Astrocyte (in vitro differentiated cells and primary cell): ENCODE results near the gene PDE11A. TPM values are rescaled to one million over a fixed set of nuclear protein-coding genes. Genes with fewer than 3 reads are reported as not detected.

Source experiments
- DNase-seq: peaks from one replicate; pipeline ENCODE4 v3.0.0-alpha.2; 2010; ENCODE audit warnings: low read depth
- FAIRE-seq: peaks from 2 replicates; lab custom pipeline; 2011; peaks lifted over from hg19 to GRCh38; lab: Jason Lieb, UNC
- H2AFZ ChIP-seq: 2 replicates; pipeline ENCODE4 v1.6.0; 2012; ENCODE audit warnings: low read depth, low read length, inconsistent platforms
- H3K27ac ChIP-seq: 2 replicates; pipeline ENCODE4 v1.5.1; 2011; ENCODE audit warnings: low read depth, low read length, inconsistent platforms
- H3K27me3 ChIP-seq: 2 replicates; pipeline ENCODE4 v1.6.0; 2011; ENCODE audit warnings: low read length, inconsistent platforms; ENCODE audit not compliant: insufficient read depth
- H3K36me3 ChIP-seq: 2 replicates; pipeline ENCODE4 v1.5.1; 2011; ENCODE audit warnings: low read length, inconsistent platforms; ENCODE audit not compliant: insufficient read depth
- H3K4me1 ChIP-seq: 2 replicates; pipeline ENCODE4 v1.5.1; 2011; ENCODE audit warnings: low read length, inconsistent platforms; ENCODE audit not compliant: insufficient read depth
- H3K4me2 ChIP-seq: 2 replicates; pipeline ENCODE4 v1.6.0; 2012; ENCODE audit warnings: low read length, inconsistent platforms
- H3K4me3 ChIP-seq: 2 replicates; pipeline ENCODE4 v1.5.1; 2011; ENCODE audit warnings: low read depth, mild to moderate bottlenecking, low read length, inconsistent platforms; ENCODE audit not compliant: insufficient read depth
- H3K79me2 ChIP-seq: 2 replicates; pipeline ENCODE4 v1.6.0; 2012; ENCODE audit warnings: mild to moderate bottlenecking, low read length, inconsistent platforms; ENCODE audit not compliant: insufficient read depth
- H3K9ac ChIP-seq: 2 replicates; pipeline ENCODE4 v1.6.0; 2012; ENCODE audit warnings: mild to moderate bottlenecking, low read length, inconsistent platforms
- H3K9me3 ChIP-seq: 2 replicates; pipeline ENCODE4 v1.5.1; 2012; ENCODE audit warnings: low read depth, mild to moderate bottlenecking, low read length, inconsistent platforms; ENCODE audit not compliant: insufficient read depth
- H4K20me1 ChIP-seq: 2 replicates; pipeline ENCODE4 v1.6.0; 2012; ENCODE audit warnings: low read length, inconsistent platforms; ENCODE audit not compliant: insufficient read depth
- H3K27ac Mint-ChIP-seq: one replicate; pipeline ENCODE4 v1.8.0; 2021; ENCODE audit warnings: mild to moderate bottlenecking, mixed read lengths; ENCODE audit not compliant: unreplicated experiment
- H3K27me3 Mint-ChIP-seq: one replicate; pipeline ENCODE4 v1.8.0; 2021; ENCODE audit warnings: low read depth, mixed read lengths; ENCODE audit not compliant: unreplicated experiment
- H3K36me3 Mint-ChIP-seq: one replicate; pipeline ENCODE4 v1.8.0; 2021; ENCODE audit warnings: low read depth, mixed read lengths; ENCODE audit not compliant: unreplicated experiment
- H3K4me1 Mint-ChIP-seq: one replicate; pipeline ENCODE4 v1.8.0; 2021; ENCODE audit warnings: low read depth, mixed read lengths; ENCODE audit not compliant: unreplicated experiment
- H3K4me3 Mint-ChIP-seq: one replicate; pipeline ENCODE4 v1.8.0; 2021; ENCODE audit warnings: mild to moderate bottlenecking, moderate library complexity, mixed read lengths; ENCODE audit not compliant: unreplicated experiment
- H3K9me3 Mint-ChIP-seq: one replicate; pipeline ENCODE4 v1.8.0; 2021; ENCODE audit warnings: mild to moderate bottlenecking, mixed read lengths; ENCODE audit not compliant: unreplicated experiment
- EZH2 ChIP-seq: IDR thresholded peaks from 2 replicates; pipeline ENCODE4 v1.6.1; 2012; ENCODE audit warnings: mild to moderate bottlenecking, low read length, inconsistent platforms; ENCODE audit not compliant: insufficient read depth
- total RNA-seq: library from RNA; stranded (reverse); gene quantifications from 2 replicates; pipeline ENCODE4 v1.2.1, GENCODE V29; 2021
- TF ChIP-seq, protein P1 (sequence below): IDR thresholded peaks from 2 replicates; pipeline ENCODE4 v1.5.1; 2011; ENCODE audit warnings: low read depth, mild to moderate bottlenecking, inconsistent platforms, low read length, moderate library complexity; ENCODE audit not compliant: insufficient read depth

The PDE11A gene
- total RNA-seq, 1 donor from 2014 or later = 0.45 TPM

DNA sequence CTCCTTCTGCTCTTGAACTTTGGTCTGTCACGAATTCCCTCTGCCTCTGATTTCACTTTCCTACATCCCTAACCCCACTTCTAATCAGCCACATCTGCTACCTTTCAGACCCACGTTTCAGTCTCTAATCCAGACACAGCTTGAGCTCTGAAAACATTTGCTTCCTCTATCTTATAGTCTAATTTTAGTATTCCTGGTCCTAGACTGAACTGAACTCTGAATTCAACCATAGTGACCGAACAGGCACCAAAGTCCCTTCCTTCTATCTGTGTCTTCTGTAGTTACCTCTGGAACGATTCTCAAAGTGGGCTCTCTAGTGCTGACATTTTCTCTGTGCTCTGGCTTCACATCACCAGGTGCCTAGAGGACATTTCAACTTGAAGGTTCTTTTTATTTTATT, 156.2 kb downstream of the PDE11A start:
- no peak for TF ChIP-seq EZH2
- TF ChIP-seq, protein P1, sequence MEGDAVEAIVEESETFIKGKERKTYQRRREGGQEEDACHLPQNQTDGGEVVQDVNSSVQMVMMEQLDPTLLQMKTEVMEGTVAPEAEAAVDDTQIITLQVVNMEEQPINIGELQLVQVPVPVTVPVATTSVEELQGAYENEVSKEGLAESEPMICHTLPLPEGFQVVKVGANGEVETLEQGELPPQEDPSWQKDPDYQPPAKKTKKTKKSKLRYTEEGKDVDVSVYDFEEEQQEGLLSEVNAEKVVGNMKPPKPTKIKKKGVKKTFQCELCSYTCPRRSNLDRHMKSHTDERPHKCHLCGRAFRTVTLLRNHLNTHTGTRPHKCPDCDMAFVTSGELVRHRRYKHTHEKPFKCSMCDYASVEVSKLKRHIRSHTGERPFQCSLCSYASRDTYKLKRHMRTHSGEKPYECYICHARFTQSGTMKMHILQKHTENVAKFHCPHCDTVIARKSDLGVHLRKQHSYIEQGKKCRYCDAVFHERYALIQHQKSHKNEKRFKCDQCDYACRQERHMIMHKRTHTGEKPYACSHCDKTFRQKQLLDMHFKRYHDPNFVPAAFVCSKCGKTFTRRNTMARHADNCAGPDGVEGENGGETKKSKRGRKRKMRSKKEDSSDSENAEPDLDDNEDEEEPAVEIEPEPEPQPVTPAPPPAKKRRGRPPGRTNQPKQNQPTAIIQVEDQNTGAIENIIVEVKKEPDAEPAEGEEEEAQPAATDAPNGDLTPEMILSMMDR = no peak
- Histone ChIP-seq H3K4me2 (no peak overlapping the region), H3K9ac (no peak overlapping the region), H3K79me2 (no peaks in the 10 kb centered on the region), H3K4me3 (no peak overlapping the region), H3K9me3 (no peaks in the 10 kb centered on the region), H2AFZ (no peak overlapping the region), H3K27me3 (no peaks in the 10 kb centered on the region), H3K4me1 (no peaks in the 10 kb centered on the region), H3K27ac (no peak overlapping the region), H3K36me3 (no peaks in the 10 kb centered on the region), H4K20me1 (no peaks in the 10 kb centered on the region)
- H3K4me1 Mint-ChIP-seq = no peaks in the 10 kb centered on the region
- H3K9me3 Mint-ChIP-seq = no peaks in the 10 kb centered on the region
- no peak overlapping the region for H3K27ac Mint-ChIP-seq
- FAIRE-seq = no peak
- no peaks in the 10 kb centered on the region for H3K36me3 Mint-ChIP-seq
- no peak overlapping the region for H3K4me3 Mint-ChIP-seq
- no peak for DNase-seq
- peaks cover 2% of the 10 kb centered on the region for H3K27me3 Mint-ChIP-seq

DNA sequence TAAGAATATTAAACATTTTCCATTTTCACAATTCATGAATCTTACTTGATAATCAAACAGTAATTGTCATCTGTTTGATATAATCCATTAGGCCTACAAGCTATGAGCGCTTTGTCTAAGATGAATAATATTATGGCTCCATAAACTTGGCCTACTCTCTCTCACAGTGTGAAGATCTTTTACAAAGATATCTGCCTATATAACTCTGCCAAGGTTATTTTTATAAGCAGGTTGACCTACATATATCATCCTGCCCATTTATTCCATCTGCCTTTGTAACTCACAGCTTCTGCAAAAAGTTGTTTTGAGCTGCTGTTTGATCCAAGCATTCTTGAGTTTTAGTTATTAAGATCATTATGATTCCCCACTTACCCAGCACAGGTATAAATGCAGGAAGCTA, 158.3 kb downstream of the PDE11A start:
- H3K36me3 Mint-ChIP-seq = no peaks in the 10 kb centered on the region
- Histone ChIP-seq H2AFZ (no peak overlapping the region), H3K27ac (no peak overlapping the region), H4K20me1 (no peaks in the 10 kb centered on the region), H3K4me2 (no peak overlapping the region), H3K4me3 (no peak overlapping the region), H3K4me1 (no peaks in the 10 kb centered on the region), H3K9ac (no peak overlapping the region), H3K79me2 (no peaks in the 10 kb centered on the region), H3K9me3 (no peaks in the 10 kb centered on the region), H3K27me3 (no peaks in the 10 kb centered on the region), H3K36me3 (no peaks in the 10 kb centered on the region)
- TF ChIP-seq, protein P1 = no peak
- no peak for TF ChIP-seq EZH2
- no peak overlapping the region for H3K4me3 Mint-ChIP-seq
- peaks cover 2% of the 10 kb centered on the region for H3K27me3 Mint-ChIP-seq
- FAIRE-seq (no peak), DNase-seq (no peak)
- H3K27ac Mint-ChIP-seq = no peak overlapping the region
- H3K9me3 Mint-ChIP-seq = no peaks in the 10 kb centered on the region
- H3K4me1 Mint-ChIP-seq = no peaks in the 10 kb centered on the region

DNA sequence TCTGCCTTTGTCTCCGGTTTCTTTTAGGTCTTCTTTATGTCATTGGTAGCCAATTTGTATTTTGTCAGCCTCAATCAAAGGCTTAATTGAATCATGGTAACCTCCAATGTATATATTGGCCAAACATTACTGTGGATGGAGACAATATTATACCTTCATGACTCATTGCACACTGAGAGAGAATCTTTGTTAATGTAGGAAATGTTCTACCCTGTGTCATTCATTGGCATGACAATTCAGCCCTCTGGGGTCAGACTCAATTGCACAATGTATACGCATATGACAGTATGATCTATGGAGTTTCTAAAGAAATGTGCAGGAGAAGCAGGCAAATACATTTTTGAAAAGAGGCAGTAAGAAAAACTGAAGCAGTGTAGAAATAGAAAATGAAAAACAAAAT, 162.6 kb downstream of the PDE11A start:
- H4K20me1 ChIP-seq = no peaks in the 10 kb centered on the region
- no peak for FAIRE-seq
- Mint-ChIP-seq H3K36me3 (no peaks in the 10 kb centered on the region), H3K9me3 (no peaks in the 10 kb centered on the region), H3K27ac (no peak overlapping the region), H3K4me3 (no peak overlapping the region), H3K27me3 (peaks cover 2% of the 10 kb centered on the region), H3K4me1 (peaks cover 3% of the 10 kb centered on the region)
- H3K36me3 ChIP-seq = no peaks in the 10 kb centered on the region
- no peak for TF ChIP-seq EZH2
- TF ChIP-seq, protein P1 = no peak
- no peaks in the 10 kb centered on the region for H3K27me3 ChIP-seq
- no peak overlapping the region for H2AFZ ChIP-seq
- H3K27ac ChIP-seq = no peak overlapping the region
- no peaks in the 10 kb centered on the region for H3K9me3 ChIP-seq
- no peak overlapping the region for H3K4me3 ChIP-seq
- no peak for DNase-seq
- H3K9ac ChIP-seq = no peak overlapping the region
- no peaks in the 10 kb centered on the region for H3K79me2 ChIP-seq
- H3K4me2 ChIP-seq = no peak overlapping the region
- H3K4me1 ChIP-seq = no peaks in the 10 kb centered on the region
